Ishikawa (cell line): ENCODE results near the gene SP3.

Source experiments
- CEBPB ChIP-seq: IDR thresholded peaks from 2 replicates; pipeline ENCODE4 v1.6.1; 2012
- CREB1 ChIP-seq: IDR thresholded peaks from 2 replicates; pipeline ENCODE4 v1.6.1; 2012; ENCODE audit warnings: low read depth
- EP300 ChIP-seq: IDR thresholded peaks from 2 replicates; pipeline ENCODE4 v1.6.1; 2012; ENCODE audit warnings: borderline replicate concordance
- FOXM1 ChIP-seq: IDR thresholded peaks from 2 replicates; pipeline ENCODE4 v1.6.1; 2012; ENCODE audit warnings: low read depth, borderline replicate concordance
- NFIC ChIP-seq: IDR thresholded peaks from 2 replicates; pipeline ENCODE4 v1.6.1; 2012
- RAD21 ChIP-seq: IDR thresholded peaks from 2 replicates; pipeline ENCODE4 v1.6.1; 2012; ENCODE audit warnings: low read depth
- TAF1 ChIP-seq: IDR thresholded peaks from 2 replicates; pipeline ENCODE4 v1.6.1; 2012; ENCODE audit warnings: low read depth, mild to moderate bottlenecking
- TCF12 ChIP-seq: IDR thresholded peaks from 2 replicates; pipeline ENCODE4 v1.6.1; 2012; ENCODE audit warnings: low read depth
- ZBTB7A ChIP-seq: IDR thresholded peaks from 2 replicates; pipeline ENCODE4 v1.6.1; 2012; ENCODE audit warnings: low read depth
- TF ChIP-seq, protein P1 (sequence below): IDR thresholded peaks from 2 replicates; pipeline ENCODE4 v1.6.1; 2012; ENCODE audit warnings: low read depth, mild to moderate bottlenecking

DNA sequence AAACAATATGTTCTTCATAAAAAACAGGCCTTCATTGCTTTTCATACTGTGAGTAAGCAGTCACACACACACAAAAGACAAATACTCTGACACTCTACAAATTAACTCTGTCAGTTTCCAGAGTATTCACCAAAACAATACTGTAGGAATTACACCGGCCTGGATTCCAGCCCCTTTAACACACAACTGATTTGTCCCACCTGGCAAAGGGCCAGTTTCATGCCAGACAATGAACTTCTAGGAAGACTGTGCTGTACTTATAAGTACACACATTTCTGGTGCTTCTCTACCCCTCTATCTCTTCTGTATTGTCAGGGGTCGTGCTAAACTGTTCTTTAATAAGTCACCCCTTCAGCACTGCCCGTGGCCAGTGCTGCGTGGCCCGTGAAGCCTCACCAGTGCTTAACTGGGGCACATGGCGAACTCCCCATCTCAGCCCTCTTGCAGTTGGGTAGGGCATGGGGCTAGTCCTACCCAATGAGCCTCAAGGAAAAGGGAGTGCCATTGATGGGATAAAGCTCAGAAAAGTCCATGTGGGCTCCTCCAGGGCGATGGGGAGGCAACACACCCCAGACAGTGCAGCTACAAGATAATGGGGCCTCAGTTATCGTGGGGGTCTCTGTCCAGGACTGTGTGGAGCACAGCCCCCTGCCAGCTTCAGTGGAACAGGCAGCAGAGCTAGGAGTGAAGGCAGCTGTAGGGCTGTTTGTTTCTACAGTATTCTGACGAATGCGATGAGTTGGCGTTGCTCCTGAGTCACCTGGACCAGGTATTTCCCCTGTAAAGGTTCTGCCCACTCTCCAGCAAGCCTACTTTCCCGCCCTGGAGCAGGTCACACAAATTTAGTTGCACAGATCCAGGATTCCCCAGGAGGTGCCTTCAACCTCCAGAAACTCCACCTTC lies 99.0 kb downstream of the SP3 start:
- TF ChIP-seq RAD21: no peak
- no peak for TF ChIP-seq TAF1
- no peak for TF ChIP-seq TCF12
- TF ChIP-seq CREB1: no peak
- no peak for TF ChIP-seq CEBPB
- 0 out of 2 replicates have a peak, but pooled peaks have one; percentile 18 for TF ChIP-seq NFIC
- TF ChIP-seq FOXM1: no peak
- no peak for TF ChIP-seq EP300
- TF ChIP-seq, protein P1, sequence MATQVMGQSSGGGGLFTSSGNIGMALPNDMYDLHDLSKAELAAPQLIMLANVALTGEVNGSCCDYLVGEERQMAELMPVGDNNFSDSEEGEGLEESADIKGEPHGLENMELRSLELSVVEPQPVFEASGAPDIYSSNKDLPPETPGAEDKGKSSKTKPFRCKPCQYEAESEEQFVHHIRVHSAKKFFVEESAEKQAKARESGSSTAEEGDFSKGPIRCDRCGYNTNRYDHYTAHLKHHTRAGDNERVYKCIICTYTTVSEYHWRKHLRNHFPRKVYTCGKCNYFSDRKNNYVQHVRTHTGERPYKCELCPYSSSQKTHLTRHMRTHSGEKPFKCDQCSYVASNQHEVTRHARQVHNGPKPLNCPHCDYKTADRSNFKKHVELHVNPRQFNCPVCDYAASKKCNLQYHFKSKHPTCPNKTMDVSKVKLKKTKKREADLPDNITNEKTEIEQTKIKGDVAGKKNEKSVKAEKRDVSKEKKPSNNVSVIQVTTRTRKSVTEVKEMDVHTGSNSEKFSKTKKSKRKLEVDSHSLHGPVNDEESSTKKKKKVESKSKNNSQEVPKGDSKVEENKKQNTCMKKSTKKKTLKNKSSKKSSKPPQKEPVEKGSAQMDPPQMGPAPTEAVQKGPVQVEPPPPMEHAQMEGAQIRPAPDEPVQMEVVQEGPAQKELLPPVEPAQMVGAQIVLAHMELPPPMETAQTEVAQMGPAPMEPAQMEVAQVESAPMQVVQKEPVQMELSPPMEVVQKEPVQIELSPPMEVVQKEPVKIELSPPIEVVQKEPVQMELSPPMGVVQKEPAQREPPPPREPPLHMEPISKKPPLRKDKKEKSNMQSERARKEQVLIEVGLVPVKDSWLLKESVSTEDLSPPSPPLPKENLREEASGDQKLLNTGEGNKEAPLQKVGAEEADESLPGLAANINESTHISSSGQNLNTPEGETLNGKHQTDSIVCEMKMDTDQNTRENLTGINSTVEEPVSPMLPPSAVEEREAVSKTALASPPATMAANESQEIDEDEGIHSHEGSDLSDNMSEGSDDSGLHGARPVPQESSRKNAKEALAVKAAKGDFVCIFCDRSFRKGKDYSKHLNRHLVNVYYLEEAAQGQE: no peak
- no peak for TF ChIP-seq ZBTB7A
